WI38 (cell line): ENCODE measurements around the gene HS6ST3.

Experiments
- H3K4me3 ChIP-seq: 2 replicates; pipeline ENCODE4 v1.5.1; 2011; ENCODE audit warnings: low read depth, mild to moderate bottlenecking, control low read depth, low read length
- TF ChIP-seq, protein P1 (sequence below): IDR thresholded peaks from 2 replicates; pipeline ENCODE4 v1.5.1; 2012; ENCODE audit warnings: low read depth, mild to moderate bottlenecking, control low read depth, low read length

The HS6ST3 gene

DNA sequence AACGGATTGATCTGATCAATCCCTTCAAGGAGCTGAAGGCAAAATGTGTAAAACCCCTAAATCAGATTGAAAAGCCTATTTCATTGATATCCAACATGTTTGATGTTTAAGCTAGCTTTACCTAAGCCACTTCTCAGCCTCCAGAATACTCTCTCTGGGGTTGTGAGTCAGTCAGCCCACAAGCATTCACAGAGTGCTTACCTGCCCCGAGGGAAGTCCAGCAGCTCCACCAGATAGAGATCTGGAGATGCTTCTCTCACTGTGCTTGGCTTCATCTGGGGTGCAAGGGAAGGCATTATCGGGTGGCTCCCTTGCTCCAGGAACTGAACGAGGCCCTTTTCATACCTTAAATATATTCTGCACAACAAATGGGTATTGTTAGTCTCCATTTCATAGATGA is 744.7 kb downstream of the HS6ST3 start:
- H3K4me3 ChIP-seq, result no peak overlapping the region
- TF ChIP-seq, protein P1, sequence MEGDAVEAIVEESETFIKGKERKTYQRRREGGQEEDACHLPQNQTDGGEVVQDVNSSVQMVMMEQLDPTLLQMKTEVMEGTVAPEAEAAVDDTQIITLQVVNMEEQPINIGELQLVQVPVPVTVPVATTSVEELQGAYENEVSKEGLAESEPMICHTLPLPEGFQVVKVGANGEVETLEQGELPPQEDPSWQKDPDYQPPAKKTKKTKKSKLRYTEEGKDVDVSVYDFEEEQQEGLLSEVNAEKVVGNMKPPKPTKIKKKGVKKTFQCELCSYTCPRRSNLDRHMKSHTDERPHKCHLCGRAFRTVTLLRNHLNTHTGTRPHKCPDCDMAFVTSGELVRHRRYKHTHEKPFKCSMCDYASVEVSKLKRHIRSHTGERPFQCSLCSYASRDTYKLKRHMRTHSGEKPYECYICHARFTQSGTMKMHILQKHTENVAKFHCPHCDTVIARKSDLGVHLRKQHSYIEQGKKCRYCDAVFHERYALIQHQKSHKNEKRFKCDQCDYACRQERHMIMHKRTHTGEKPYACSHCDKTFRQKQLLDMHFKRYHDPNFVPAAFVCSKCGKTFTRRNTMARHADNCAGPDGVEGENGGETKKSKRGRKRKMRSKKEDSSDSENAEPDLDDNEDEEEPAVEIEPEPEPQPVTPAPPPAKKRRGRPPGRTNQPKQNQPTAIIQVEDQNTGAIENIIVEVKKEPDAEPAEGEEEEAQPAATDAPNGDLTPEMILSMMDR, result no peak

DNA sequence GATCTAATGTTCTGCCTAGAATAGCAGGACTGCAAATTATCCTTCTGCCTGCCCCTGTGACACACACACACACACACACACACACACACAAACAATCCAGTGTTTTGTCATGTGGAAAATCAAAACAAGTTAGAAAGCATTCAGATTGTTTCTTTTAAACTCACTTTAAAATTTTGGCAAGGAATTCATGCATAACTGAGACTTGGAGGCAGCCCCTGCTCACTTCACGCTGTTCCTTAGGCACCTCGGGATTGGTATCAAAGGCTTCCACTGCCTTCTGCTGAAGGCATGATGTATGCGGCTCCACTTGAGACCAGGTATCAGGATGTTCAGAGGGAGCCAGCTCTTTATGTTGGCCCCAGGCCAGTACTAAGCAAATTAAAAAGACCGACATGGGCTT is 745.6 kb downstream of the HS6ST3 start:
- no peak overlapping the region for H3K4me3 ChIP-seq
- TF ChIP-seq, protein P1, result no peak

DNA sequence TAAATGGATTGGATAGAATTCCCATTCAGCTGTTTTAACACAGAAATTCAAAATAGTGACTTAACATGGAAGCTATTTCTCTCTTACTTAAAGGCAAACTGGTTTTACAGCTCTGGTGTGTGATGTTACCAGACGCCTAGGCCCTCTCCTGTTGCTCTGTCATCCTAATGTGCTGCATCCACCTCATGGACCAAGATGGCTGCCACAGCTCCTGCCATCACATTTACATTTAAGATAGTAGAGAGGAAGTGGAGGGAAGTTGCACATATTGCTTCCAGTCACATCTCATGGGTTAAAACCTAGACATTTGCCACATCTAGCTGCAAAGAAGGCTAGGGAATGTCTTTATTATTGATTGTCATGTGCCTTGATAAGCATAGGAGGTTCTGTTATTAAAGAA is 746.8 kb downstream of the HS6ST3 start:
- TF ChIP-seq, protein P1, result no peak
- H3K4me3 ChIP-seq, result no peak overlapping the region

DNA sequence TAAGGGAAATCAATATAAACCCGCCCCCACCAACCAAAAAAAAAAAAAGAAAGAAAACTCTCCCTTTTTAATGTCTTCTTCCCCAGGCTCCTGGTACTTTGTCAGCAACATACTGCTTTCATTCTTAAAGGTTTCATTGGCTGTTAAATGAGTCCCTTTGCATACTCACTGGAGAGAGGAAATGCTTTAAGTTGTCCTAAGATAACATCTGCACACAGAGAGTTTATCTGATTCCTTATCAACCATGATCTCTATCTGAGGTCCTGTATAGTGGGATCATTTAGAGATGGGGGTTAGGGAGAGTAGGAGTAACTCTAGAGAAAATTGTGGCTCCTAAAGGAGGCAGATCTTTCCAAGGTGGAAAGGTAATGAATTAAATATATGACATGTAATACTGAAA is 747.9 kb downstream of the HS6ST3 start:
- no peak overlapping the region for H3K4me3 ChIP-seq
- TF ChIP-seq, protein P1, result no peak

DNA sequence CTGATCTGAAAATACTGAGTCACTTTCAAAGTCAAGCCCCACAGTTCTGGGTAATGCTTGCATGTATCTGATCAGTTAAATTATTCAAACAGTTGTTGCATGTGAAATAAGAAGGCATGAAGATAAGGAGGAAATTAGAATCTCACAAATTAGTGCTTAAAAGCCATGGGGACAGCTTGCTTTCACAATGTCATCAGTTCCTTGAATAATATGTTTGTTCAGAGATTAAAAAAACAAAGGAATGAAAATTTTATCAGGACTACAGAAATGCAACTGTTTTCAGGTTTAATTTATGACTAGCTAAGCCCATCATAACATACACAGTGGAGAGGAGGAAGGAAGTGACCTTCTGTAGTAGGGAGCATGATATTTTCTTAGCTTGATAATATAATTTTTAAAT is 754.3 kb downstream of the HS6ST3 start:
- H3K4me3 ChIP-seq, result no peak overlapping the region
- TF ChIP-seq, protein P1, result no peak

DNA sequence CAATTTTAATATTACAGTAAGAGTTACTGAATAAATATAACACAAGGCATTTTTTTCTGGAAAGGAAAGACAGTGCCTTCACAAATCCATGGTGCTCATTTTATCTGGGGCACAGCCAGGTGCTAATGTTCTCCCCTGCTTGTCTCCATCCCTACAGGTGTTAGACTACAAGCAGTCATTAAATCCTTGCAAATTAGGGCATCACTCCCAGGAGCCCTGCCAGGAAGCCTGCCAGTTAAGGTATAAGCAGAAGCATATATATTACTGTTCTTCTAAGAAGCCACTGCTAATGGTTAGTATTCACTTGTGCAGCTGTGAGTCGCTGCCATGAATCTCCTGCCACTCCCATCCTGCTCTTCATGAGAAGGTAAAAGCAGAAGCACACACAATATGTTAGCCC is 754.7 kb downstream of the HS6ST3 start:
- no peak overlapping the region for H3K4me3 ChIP-seq
- TF ChIP-seq, protein P1, result no peak

DNA sequence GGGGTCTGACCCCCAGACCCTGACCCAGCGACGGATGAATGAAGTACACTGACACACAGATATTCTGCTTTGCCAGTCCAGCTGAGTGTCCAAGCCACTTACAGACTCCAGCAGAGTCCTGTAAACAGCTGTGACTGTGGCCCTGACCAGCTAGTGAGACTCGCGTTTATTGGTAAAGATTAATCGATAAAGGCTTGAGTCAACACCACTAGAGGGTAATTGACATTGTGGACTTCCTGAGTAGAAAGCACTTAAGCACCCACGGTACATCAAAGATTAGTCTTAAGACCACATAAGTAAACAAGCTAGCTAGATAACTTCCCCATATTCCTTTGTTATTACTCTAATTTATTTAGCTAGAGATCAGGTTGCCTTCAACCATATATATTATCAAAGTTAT is 758.4 kb downstream of the HS6ST3 start:
- TF ChIP-seq, protein P1, result no peak
- H3K4me3 ChIP-seq, result no peak overlapping the region
